ENCODE measurements around the gene C12orf42.

The C12orf42 gene

DNA sequence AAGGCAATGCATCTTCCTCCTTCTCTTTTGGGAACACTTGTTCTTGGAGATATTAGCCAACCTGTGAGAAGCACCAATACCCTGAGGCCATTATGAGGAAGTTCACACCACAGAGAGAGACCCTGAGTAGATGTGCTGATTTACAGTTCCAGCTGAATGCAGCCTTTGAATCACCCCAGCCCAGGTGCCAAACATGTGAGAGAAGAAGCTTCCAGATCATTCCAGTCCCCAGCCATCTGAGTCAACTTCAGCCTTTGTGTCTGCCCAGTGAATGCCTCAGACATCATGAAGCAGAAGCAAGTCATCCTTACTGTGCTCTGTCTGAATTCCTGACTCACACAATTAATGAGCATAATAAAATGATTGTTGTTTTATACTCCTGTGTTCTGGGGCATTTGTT, 25.1 kb downstream of the C12orf42 start:
- no peak for DNase-seq (ENCODE audit: low read depth)
- TF ChIP-seq, protein P1, sequence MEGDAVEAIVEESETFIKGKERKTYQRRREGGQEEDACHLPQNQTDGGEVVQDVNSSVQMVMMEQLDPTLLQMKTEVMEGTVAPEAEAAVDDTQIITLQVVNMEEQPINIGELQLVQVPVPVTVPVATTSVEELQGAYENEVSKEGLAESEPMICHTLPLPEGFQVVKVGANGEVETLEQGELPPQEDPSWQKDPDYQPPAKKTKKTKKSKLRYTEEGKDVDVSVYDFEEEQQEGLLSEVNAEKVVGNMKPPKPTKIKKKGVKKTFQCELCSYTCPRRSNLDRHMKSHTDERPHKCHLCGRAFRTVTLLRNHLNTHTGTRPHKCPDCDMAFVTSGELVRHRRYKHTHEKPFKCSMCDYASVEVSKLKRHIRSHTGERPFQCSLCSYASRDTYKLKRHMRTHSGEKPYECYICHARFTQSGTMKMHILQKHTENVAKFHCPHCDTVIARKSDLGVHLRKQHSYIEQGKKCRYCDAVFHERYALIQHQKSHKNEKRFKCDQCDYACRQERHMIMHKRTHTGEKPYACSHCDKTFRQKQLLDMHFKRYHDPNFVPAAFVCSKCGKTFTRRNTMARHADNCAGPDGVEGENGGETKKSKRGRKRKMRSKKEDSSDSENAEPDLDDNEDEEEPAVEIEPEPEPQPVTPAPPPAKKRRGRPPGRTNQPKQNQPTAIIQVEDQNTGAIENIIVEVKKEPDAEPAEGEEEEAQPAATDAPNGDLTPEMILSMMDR (conservative IDR thresholded peaks at IDR 0.05; ENCODE audit: low read depth, low read length): no peak
- H3K4me3 ChIP-seq (ENCODE audit: low read length): no peak overlapping the region

DNA sequence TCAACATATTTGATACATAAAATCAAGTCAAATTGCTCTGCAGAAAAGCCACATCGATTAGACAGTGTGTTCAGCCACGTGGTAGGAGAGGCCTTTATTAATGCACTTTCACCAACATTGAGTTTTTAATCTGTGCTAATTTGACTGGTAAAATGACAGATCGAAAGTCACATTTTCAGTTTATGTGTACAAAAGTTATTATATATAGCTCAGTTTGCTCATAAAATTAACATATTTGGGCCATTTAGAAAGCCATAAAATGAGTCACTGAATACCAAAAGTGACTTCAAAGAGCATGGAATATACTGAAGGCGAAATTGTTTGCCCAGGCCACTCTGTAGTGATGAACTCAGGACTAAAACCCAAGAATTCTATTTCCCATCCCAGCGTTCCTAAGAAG, 26.0 kb downstream of the C12orf42 start:
- no peak for DNase-seq (ENCODE audit: low read depth)
- TF ChIP-seq, protein P1 (conservative IDR thresholded peaks at IDR 0.05; ENCODE audit: low read depth, low read length): no peak
- H3K4me3 ChIP-seq (ENCODE audit: low read length): no peak overlapping the region

DNA sequence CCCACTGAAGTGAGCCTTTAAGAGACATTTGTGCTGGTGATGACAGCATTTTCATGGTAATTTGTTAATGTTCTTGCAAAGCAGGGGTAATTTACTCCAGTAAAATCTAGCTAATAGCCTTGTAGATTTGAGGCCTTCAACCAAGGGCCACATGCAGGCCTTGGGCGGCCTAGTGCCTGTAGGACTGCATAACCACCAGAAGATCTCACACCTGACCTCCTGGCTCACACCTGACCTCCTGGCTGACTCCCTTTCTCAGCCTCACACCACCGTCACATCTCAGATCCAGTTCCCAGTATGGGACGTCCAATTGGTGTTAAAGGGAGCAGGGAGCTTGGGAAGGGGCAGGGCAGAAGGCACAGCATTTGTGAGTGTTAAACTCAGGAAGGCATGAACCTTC, 26.9 kb downstream of the C12orf42 start:
- TF ChIP-seq, protein P1 (conservative IDR thresholded peaks at IDR 0.05; ENCODE audit: low read depth, low read length): no peak
- DNase-seq (ENCODE audit: low read depth): no peak
- no peak overlapping the region for H3K4me3 ChIP-seq (ENCODE audit: low read length)

DNA sequence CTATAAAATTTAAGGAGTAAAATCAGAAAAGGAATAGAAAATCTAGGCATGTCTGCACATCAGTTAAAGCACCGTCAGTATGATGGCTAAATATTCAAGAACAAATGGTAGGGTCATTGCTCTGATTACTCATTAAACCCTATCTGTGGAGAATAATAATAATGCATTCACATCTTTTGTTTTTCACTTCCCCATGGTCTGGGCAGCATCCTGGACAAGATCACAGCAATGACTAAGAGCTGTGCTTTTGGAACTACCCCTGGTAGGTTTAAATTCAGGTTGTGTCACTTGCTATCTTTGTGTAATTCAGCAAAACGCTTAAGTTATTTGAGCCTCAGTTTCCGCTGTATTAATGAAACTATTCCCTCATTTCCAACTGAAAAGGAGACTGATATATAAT, 33.1 kb downstream of the C12orf42 start:
- DNase-seq (ENCODE audit: low read depth): no peak
- TF ChIP-seq, protein P1 (conservative IDR thresholded peaks at IDR 0.05; ENCODE audit: low read depth, low read length): no peak

DNA sequence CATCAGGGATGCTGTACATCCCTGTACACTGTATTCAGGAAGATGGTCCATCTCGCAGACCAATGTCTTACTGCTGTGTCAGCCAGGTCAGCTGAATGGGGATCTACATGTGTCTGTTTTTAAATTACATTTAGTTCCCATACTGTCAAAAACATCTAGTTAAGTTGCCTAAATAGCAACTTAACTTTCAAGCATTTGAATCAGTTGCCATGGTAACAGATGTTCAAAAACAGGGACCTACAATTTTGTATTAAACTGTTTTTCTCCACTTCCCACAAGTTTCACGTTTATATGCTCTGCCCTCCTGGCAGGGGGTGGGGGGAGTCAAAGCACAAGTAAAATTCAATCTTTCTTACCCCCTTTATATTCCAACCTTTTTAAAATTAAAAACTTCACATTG, 38.3 kb downstream of the C12orf42 start:
- H3K4me3 ChIP-seq (ENCODE audit: low read length): no peak overlapping the region
- TF ChIP-seq, protein P1 (conservative IDR thresholded peaks at IDR 0.05; ENCODE audit: low read depth, low read length): no peak
- DNase-seq (ENCODE audit: low read depth): no peak

More for the DNA sequence above, 33.1 kb downstream of the C12orf42 start:
- no peak overlapping the region for H3K4me3 ChIP-seq (ENCODE audit: low read length)

DNA sequence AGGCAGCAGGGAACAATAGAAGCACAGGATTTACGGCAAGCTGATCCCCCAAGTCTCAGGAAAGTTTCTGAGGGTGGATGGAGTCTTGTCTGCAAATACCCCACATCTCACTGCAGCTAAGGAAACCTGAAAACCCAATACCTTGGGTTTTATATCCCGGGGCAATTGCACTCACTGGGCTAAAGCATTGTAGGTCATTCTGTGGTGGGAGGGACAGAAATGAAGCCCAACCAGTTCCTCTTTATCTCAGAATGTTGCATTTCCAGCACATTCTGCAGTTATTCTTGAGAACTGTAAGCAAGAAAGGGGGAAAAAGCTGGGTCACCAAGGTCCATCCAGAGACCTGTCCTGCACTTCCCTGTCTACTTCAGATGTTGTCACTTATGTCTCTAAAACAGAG, 39.8 kb downstream of the C12orf42 start:
- DNase-seq (ENCODE audit: low read depth): no peak

More for the DNA sequence above, 39.8 kb downstream of the C12orf42 start:
- no peak overlapping the region for H3K4me3 ChIP-seq (ENCODE audit: low read length)
- TF ChIP-seq, protein P1 (conservative IDR thresholded peaks at IDR 0.05; ENCODE audit: low read depth, low read length): no peak

All from retinal pigment epithelial cell (primary cell).